Effector memory CD4-positive, alpha-beta T cell (primary cell): ENCODE measurements around the gene ULK4.
"Not testable (repeated sequence)": the region's sequence is repeated elsewhere in the genome, so short reads cannot be mapped to it uniquely, and the experiment has no call there.

Experiments
- DNase-seq, 3 donors: peaks; one replicate each; pipeline ENCODE4 v3.0.0-alpha.2; 2020
- H3K27ac ChIP-seq: 2 replicates; pipeline ENCODE4 v1.7.0; 2013; ENCODE audit warnings: mild to moderate bottlenecking, low read length, moderate library complexity; ENCODE audit not compliant: insufficient read depth, poor library complexity, severe bottlenecking
- H3K27me3 ChIP-seq: replicated peaks from 2 replicates; pipeline ENCODE4 v1.7.0; 2013; ENCODE audit warnings: mild to moderate bottlenecking, low read length; ENCODE audit not compliant: insufficient read depth, control insufficient read depth, poor library complexity, severe bottlenecking
- H3K36me3 ChIP-seq: 2 replicates; pipeline ENCODE4 v1.7.0; 2013; ENCODE audit warnings: mild to moderate bottlenecking, low read length, moderate library complexity; ENCODE audit not compliant: control insufficient read depth, insufficient read depth
- H3K4me1 ChIP-seq: 2 replicates; pipeline ENCODE4 v1.7.0; 2013; ENCODE audit warnings: low read length, mild to moderate bottlenecking; ENCODE audit not compliant: control insufficient read depth, insufficient read depth, poor library complexity, severe bottlenecking
- H3K4me3 ChIP-seq: 2 replicates; pipeline ENCODE4 v1.7.0; 2013; ENCODE audit warnings: low read length, low read depth, mild to moderate bottlenecking; ENCODE audit not compliant: insufficient read depth, poor library complexity, severe bottlenecking
- H3K9me3 ChIP-seq: 2 replicates; pipeline ENCODE4 v1.7.0; 2013; ENCODE audit warnings: mild to moderate bottlenecking, low read length, moderate library complexity; ENCODE audit not compliant: control insufficient read depth

Gene ULK4

DNA sequence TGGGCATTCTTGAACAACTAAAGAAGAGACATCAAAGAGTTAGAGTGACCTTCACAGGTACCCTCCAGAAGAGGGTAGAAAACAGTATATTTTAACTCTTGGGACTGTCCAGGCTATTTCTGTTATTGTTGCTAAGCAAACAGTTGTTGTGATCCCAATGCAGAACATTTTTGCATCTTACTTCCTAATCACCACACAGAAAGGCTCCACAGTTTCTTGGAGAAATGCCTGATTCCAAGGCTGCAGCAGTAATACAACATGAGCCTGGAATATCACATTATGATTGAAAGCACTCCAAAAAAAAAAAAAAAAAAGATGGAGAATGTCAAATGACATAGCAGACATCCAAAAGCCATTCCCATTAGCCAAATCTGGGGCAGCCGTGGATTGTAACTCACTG is 567.0 kb downstream of the ULK4 start:
- Histone ChIP-seq H3K27me3 (no peaks in the 10 kb centered on the region), H3K36me3 (no peaks in the 10 kb centered on the region), H3K4me1 (no peaks in the 10 kb centered on the region)

GRCh38 chr3:41370765-41371535 is 591.0 kb downstream of the ULK4 start:
- H3K4me1 ChIP-seq, H3K27ac ChIP-seq, H3K27me3 ChIP-seq, H3K9me3 ChIP-seq, H3K4me3 ChIP-seq, DNase-seq, H3K36me3 ChIP-seq: not testable (repeated sequence)

More for the DNA sequence above, 567.0 kb downstream of the ULK4 start:
- DNase-seq = no peak
- Histone ChIP-seq H3K4me3 (no peak overlapping the region), H3K9me3 (no peaks in the 10 kb centered on the region), H3K27ac (no peak overlapping the region)

DNA sequence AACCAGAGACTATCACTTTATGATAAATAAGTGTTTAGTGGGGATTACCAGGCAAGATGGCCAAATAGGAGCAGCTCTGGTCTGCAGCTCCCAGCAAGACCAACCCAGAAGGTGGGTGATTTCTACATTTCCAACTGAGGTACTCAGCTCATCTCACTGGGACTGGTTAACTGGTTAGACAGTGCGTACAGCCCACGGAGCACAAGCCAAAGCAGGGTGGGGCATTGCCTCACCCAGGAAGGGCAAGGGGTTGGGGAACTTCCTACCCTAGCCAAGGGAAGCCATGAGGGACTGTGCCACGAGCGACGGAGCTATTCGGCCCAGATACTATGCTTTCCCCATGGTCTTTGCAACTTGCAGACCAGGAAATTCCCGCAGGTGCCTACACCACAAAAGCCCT is 591.6 kb downstream of the ULK4 start:
- DNase-seq = no peak
- Histone ChIP-seq H3K27ac (no peak overlapping the region), H3K27me3 (no peaks in the 10 kb centered on the region), H3K9me3 (no peaks in the 10 kb centered on the region), H3K36me3 (no peaks in the 10 kb centered on the region), H3K4me1 (no peaks in the 10 kb centered on the region), H3K4me3 (no peak overlapping the region)

DNA sequence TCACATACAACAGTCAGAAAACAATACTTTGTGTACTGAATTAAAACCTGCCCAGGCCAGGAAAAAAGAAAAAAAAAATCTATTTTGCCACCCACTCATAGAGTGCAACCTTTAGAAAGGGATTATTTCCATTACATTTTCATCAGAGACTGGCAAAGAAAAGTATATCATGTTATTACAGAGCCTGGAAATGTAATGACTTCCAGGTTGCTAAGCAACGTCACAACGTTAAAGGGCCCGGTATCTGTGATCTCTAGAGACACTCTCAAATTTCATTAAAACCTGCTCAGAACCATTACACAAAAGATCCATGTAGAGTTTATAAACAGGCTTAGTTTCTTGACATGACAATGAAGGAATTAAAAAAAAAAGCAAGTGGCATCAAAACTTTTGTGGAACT is 592.1 kb downstream of the ULK4 start:
- DNase-seq = no peak
- Histone ChIP-seq H3K27me3 (no peaks in the 10 kb centered on the region), H3K4me1 (no peaks in the 10 kb centered on the region), H3K27ac (no peak overlapping the region), H3K36me3 (no peaks in the 10 kb centered on the region), H3K4me3 (no peak overlapping the region), H3K9me3 (no peaks in the 10 kb centered on the region)

DNA sequence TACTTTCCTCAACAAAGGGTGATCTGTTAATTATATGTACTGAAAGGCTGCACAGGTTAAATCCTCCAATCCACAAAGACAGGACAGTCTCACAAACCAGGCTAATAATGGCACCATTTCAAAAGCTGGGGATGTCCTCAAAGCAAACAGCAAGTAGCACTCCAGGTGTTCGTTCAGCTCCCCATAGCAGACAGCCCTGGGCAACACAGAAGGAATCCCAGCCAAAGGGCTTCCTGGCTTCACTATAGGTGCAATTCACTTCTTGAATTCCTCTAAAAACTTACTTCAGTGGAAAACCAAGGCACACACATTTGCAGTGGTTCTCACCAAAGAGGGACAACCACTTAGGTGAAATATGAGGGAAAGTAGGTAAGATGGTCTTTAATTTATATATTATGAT is 595.9 kb downstream of the ULK4 start:
- Histone ChIP-seq H3K4me1 (no peaks in the 10 kb centered on the region), H3K9me3 (no peaks in the 10 kb centered on the region), H3K36me3 (no peaks in the 10 kb centered on the region), H3K27me3 (no peaks in the 10 kb centered on the region), H3K27ac (no peak overlapping the region), H3K4me3 (no peak overlapping the region)
- no peak for DNase-seq

- Histone ChIP-seq H3K9me3 (no peaks in the 10 kb centered on the region), H3K27me3 (no peaks in the 10 kb centered on the region), H3K27ac (no peak overlapping the region), H3K36me3 (no peaks in the 10 kb centered on the region), H3K4me3 (no peak overlapping the region), H3K4me1 (no peaks in the 10 kb centered on the region)
- DNase-seq = no peak
These were observed 597.2 kb downstream of the ULK4 start for GRCh38 chr3:41364736-41365135.

- no peak for DNase-seq
- no peaks in the 10 kb centered on the region for H3K4me1 ChIP-seq
- no peaks in the 10 kb centered on the region for H3K27me3 ChIP-seq
- H3K36me3 ChIP-seq = no peaks in the 10 kb centered on the region
- H3K27ac ChIP-seq = no peak overlapping the region
- no peaks in the 10 kb centered on the region for H3K9me3 ChIP-seq
- H3K4me3 ChIP-seq = no peak overlapping the region
These were observed 597.9 kb downstream of the ULK4 start for GRCh38 chr3:41363830-41364523.

DNA sequence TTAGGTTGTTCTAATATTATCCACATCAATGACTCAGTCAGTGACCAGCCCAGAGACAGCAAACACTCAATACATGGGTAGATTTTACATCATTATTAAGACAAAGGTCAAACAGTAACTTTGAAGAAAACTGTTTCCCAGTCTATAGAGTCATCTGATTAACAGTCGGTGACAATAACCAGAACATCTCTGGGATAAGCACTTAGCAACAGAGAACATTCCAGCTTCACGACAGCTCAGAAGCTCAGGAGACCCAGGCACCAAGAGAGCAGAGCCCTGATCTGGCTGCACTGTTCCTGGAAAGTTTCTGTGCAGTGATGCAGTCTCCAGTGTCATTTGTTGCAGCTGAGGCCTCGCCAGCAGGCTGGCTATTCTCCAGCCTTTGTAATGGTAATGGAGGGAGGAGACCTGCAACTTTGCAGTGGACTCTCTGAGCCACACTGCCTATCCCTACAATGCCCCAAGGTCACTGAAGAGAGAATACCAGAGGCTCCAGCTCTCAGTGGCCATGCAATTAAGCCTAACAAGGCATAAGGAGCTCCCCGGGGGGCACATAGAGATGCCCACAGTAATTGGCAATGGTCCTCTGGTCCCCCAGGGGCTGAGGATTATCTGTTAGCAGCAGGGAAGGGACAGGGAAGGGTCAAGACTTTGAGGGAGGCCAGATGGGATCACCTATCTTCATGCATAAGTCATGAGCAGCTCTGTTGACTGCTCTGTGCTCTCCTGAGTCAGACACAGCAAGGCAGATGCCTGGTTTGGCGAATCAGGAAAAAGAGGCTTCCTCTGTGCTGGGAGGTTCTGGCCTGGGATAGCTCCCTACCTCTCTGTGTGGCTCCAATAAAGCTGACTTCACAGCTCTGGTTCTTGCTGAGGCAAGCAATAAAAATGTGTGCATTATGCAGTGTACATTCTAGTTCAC is 599.0 kb downstream of the ULK4 start:
- Histone ChIP-seq H3K27ac (no peak overlapping the region), H3K36me3 (no peaks in the 10 kb centered on the region), H3K9me3 (no peaks in the 10 kb centered on the region), H3K27me3 (no peaks in the 10 kb centered on the region), H3K4me1 (no peaks in the 10 kb centered on the region), H3K4me3 (no peak overlapping the region)
- DNase-seq = no peak

DNA sequence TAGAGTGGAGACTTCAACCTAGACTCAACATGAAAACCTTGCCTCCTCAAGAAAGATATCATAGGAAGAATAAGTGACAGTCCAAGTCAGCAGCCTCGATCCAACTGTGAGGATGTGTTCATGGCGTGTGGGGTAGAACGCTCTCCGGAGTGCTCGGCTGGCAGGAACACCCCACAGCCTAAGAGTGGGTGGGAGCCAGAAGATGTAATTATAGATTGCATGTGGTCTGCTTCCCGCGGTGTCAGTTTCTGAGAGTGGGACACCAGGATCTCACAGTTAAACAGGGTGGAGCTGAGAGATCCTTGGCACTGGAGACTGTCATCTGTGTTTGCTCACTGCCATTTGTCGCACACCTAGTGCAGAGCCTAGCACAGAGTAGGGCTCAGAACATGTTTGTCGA is 604.6 kb downstream of the ULK4 start:
- H3K4me3 ChIP-seq = no peak overlapping the region
- H3K4me1 ChIP-seq = no peaks in the 10 kb centered on the region
- H3K36me3 ChIP-seq = no peaks in the 10 kb centered on the region
- no peak overlapping the region for H3K27ac ChIP-seq
- no peaks in the 10 kb centered on the region for H3K27me3 ChIP-seq
- DNase-seq = no peak
- H3K9me3 ChIP-seq = no peaks in the 10 kb centered on the region

DNA sequence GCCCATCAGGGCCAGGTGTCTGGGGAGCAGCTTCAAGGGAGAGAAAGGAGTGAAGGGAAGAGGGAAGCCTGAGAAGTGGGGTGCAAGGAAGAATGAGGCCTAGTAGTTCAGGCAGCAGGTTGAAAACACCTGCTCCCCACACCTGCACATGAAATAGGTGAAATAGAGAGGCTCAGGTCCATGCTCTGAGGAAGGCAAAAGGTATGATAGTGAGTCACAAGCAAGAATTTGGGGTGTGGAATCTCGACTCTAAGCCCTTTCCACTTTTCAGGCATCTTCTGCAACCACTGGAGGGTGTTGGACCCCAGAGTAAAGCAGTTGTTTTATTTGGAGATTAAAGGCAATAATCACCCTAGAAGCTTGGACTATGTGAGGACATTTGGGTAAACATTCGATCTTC is 605.1 kb downstream of the ULK4 start:
- Histone ChIP-seq H3K27ac (no peak overlapping the region), H3K4me1 (no peaks in the 10 kb centered on the region), H3K36me3 (no peaks in the 10 kb centered on the region), H3K4me3 (no peak overlapping the region), H3K27me3 (no peaks in the 10 kb centered on the region), H3K9me3 (no peaks in the 10 kb centered on the region)
- no peak for DNase-seq
